ENCODE measurements around the gene PKP4.

GRCh38 chr2:158689391-158689790 lies 232.6 kb downstream of the PKP4 start:
- no peak for TF ChIP-seq EZH2 (IDR thresholded peaks at IDR 0.05; ENCODE audit: low read length, missing control alignments)
- TF ChIP-seq CTCF (conservative IDR thresholded peaks at IDR 0.05 in 1 of 2, IDR thresholded peaks at IDR 0.05 in 1 of 2; ENCODE audit: low read depth in 1 of 2, low read length in 2 of 2) = no peak
